DOHH2 (cell line): ENCODE results near the gene NHERF2.

ENCODE experiments used
- EZH2phosphoT487 ChIP-seq: fragments of 200-600 bp; sonication (generic); IDR thresholded peaks from 2 replicates; pipeline ENCODE4 v1.6.1; 2017; ENCODE audit warnings: borderline replicate concordance, mild to moderate bottlenecking, antibody characterized with exemption, low read length, moderate library complexity, mixed read lengths
- TF ChIP-seq, protein P1 (sequence below): fragments of 200-600 bp; sonication (generic); IDR thresholded peaks from one replicate; pipeline ENCODE4 v1.5.1; 2014; ENCODE audit warnings: antibody characterized with exemption, mild to moderate bottlenecking, low read depth, low read length; ENCODE audit not compliant: poor library complexity, severe bottlenecking

DNA sequence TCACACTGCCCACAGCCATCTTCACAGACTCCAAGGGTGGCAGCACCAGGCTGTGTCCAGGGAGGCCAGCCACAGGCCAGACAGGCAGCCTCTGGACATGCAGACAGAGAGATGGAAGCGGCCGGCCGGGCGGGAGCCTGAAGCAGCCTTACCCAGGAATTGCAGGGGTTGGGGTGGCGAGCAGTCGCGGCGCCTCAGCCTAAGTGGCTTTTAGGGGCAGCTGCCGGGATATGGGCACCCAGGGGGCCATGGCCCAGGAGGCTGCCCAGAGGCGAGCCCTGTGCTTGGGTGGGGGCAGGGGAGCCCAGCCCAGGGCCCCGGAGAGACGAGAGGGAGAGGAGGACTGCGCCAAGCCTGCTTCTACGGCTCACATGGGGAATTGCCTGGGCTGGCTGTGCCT, 1.5 kb upstream of the NHERF2 start:
- TF ChIP-seq, protein P1, sequence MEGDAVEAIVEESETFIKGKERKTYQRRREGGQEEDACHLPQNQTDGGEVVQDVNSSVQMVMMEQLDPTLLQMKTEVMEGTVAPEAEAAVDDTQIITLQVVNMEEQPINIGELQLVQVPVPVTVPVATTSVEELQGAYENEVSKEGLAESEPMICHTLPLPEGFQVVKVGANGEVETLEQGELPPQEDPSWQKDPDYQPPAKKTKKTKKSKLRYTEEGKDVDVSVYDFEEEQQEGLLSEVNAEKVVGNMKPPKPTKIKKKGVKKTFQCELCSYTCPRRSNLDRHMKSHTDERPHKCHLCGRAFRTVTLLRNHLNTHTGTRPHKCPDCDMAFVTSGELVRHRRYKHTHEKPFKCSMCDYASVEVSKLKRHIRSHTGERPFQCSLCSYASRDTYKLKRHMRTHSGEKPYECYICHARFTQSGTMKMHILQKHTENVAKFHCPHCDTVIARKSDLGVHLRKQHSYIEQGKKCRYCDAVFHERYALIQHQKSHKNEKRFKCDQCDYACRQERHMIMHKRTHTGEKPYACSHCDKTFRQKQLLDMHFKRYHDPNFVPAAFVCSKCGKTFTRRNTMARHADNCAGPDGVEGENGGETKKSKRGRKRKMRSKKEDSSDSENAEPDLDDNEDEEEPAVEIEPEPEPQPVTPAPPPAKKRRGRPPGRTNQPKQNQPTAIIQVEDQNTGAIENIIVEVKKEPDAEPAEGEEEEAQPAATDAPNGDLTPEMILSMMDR, result no peak
- no peak for TF ChIP-seq EZH2phosphoT487
